Measurements from ENCODE around the gene CRYBA2. TPM values are rescaled to one million over a fixed set of nuclear protein-coding genes. Genes with fewer than 3 reads are reported as not detected.

The CRYBA2 gene
- total and polyA plus RNA-seq, 11 donors: not detected

DNA sequence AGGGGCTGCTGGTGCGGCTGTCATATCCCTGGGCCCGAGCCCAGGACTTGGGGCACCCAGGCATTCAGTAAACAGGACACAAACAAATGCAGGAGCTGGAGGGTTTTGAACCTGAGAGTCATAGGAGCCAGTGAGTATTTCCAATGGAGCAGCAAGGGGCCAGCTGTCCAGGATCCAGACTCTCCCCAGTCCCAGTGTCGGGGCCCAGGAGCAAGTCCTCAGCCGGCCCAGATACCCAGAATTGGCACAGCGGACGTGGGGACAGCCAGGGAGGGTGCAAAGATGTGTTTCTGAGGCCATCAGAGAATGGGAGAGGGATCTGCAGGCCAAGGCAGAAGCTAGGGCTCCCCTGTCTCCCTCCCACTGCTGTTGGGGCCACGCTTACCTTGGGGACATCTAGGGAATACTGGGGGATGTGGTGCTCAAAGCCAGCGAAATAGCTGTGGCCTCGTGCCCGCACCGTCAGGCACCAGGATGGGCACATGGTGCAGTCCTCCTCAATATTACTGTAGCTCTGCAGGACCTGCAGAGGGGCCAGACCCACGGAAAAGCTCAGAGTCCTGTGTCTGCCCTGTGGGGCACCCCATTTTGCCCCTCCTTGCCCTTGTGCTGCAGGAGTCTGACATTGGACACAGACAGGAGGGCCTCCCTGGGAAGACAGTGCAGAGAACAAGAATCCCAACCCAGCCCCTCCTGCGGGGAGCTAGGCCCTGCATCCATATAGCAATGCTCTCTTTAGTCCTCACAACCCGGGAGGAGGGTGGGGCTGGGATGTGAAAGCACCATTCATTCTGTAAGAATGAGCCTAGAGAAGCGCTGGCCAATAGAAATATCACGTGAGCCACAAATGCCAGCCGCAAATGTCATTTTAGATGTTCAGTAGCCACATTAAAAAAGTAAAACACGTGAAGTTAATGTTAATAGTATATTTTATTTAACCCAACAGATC, 32.7 kb upstream of the CRYBA2 start:
- no peak overlapping the region for H3K27ac ChIP-seq
- ATAC-seq (no peak), DNase-seq (no peak)
- no peaks in the 10 kb centered on the region for H3K9me3 ChIP-seq
- WGBS, 4 donors: 82 to 87% (median 83%) methylated on average over 17 to 18 of the region's 18 CpGs
- no peak overlapping the region for H3K4me3 ChIP-seq
- no peaks in the 10 kb centered on the region for H3K4me1 ChIP-seq
- TF ChIP-seq CTCF (IDR thresholded peaks at IDR 0.05) (no peak), POLR2A (IDR thresholded peaks at IDR 0.05) (no peak)
- intact Hi-C loops (cut with DNase I): loop anchor here in 1 of 10 donors (10.0 kb wide), 1 partner anchor 129 kb away; no protein-coding TSS in a partner anchor
- peaks cover 4 to 23% (median 9%) of the 10 kb centered on the region in 9 donors for H3K27me3 ChIP-seq
- H3K36me3 ChIP-seq: no peaks in the 10 kb centered on the region

- no peaks in the 10 kb centered on the region for H3K36me3 ChIP-seq
- H3K27me3 ChIP-seq: peaks cover 0 to 18% (median 0%) of the 10 kb centered on the region in 9 donors
- intact Hi-C loops (cut with DNase I): loop anchor here in 1 of 10 donors (10.0 kb wide), 1 partner anchor 131 kb away; no protein-coding TSS in a partner anchor
- no peaks in the 10 kb centered on the region for H3K4me1 ChIP-seq
- TF ChIP-seq POLR2A (IDR thresholded peaks at IDR 0.05) (no peak), CTCF (IDR thresholded peaks at IDR 0.05) (no peak)
- H3K27ac ChIP-seq: no peak overlapping the region
- DNase-seq (no peak), ATAC-seq (no peak)
- WGBS, 4 donors: 70 to 74% (median 72%) methylated on average over 7 to 11 of the region's 11 CpGs
- H3K9me3 ChIP-seq: no peaks in the 10 kb centered on the region
- no peak overlapping the region for H3K4me3 ChIP-seq
Measured at GRCh38 chr2:219024059-219024458, 30.8 kb upstream of the CRYBA2 start.

DNA sequence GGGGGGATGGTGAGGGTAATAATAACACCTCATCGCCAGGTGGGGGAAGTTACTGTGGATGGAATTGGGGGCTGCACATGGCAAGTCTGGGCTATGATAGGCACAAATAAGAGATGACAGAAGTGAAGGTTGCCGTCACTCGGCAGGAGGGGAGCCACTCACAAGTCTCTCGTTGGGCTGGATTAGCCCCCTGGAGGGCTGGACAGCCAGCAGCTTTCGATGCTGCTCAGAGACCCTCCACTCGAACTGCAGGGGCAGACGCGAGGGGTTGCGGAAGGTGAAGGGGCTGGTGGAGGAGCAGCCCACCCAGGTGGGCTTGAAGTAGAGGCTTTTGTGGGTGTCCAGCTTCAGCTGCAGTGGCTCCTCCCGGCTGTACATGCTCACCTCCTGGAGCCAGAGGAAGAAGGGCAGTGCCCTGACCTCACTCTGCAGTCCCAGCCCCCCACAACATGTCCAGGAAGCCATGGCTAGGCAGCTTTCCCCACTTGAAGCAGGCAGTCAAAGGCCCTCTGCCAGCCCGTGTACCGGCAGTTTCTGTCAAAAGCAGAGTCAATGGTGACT, 29.9 kb upstream of the CRYBA2 start:
- DNase-seq (no peak), ATAC-seq (no peak)
- H3K36me3 ChIP-seq: no peaks in the 10 kb centered on the region
- 64 to 75% (median 69%) methylated on average over 12 of the region's 12 CpGs for WGBS, 4 donors
- no peak for TF ChIP-seq CTCF (IDR thresholded peaks at IDR 0.05)
- intact Hi-C loops (cut with DNase I): loop anchor here in 1 of 10 donors (10.0 kb wide), 1 partner anchor 132 kb away; no protein-coding TSS in a partner anchor
- H3K27me3 ChIP-seq: peaks cover 0 to 20% (median 0%) of the 10 kb centered on the region in 9 donors
- H3K4me3 ChIP-seq: no peak overlapping the region
- H3K9me3 ChIP-seq: no peaks in the 10 kb centered on the region
- no peak overlapping the region for H3K27ac ChIP-seq
- H3K4me1 ChIP-seq: no peaks in the 10 kb centered on the region

DNA sequence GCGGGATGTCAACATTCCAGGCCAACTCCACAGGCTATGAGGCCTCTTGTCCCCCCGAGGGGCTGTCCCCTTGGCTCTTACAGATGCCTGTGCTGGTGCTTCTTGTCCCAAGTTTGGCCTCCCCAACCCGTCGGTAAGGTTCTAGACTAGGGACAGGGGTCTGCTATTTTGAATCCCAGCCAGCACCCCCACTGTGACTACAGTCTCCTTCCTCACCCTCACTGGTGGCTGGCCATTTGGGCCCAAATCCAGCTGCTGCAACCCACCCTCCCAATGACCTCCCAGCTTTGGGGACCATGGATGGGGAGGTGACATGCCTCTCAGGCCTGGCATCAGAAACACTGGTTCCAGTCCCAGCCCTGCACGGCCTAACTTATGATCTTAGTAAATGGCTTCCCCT, 29.4 kb upstream of the CRYBA2 start:
- no peaks in the 10 kb centered on the region for H3K4me1 ChIP-seq
- DNase-seq: no peak
- no peak overlapping the region for H3K4me3 ChIP-seq
- no peak for ATAC-seq
- H3K9me3 ChIP-seq: no peaks in the 10 kb centered on the region
- no peaks in the 10 kb centered on the region for H3K36me3 ChIP-seq
- intact Hi-C loops (cut with DNase I): loop anchor here in 1 of 10 donors (10.0 kb wide), 1 partner anchor 132 kb away; no protein-coding TSS in a partner anchor
- peaks cover 0 to 22% (median 0%) of the 10 kb centered on the region in 9 donors for H3K27me3 ChIP-seq
- TF ChIP-seq POLR2A (IDR thresholded peaks at IDR 0.05) (no peak), CTCF (IDR thresholded peaks at IDR 0.05) (no peak)
- H3K27ac ChIP-seq: no peak overlapping the region
- WGBS, 4 donors: 77 to 84% (median 79%) methylated on average over 5 of the region's 5 CpGs
